ENCODE results near the gene BTN1A1. TPM values are rescaled to one million over a fixed set of nuclear protein-coding genes. Genes with fewer than 3 reads are reported as not detected.
A peak's percentile ranks its signal among the peaks of the same experiment; 100 is the strongest.

BTN1A1 gene
- total and polyA plus RNA-seq, 10 of the 15 experiments (the other 5 are each of a cell fraction or from before 2014, with no cell fraction given): 0.05 to 2.2 (median 0.87) TPM

DNA sequence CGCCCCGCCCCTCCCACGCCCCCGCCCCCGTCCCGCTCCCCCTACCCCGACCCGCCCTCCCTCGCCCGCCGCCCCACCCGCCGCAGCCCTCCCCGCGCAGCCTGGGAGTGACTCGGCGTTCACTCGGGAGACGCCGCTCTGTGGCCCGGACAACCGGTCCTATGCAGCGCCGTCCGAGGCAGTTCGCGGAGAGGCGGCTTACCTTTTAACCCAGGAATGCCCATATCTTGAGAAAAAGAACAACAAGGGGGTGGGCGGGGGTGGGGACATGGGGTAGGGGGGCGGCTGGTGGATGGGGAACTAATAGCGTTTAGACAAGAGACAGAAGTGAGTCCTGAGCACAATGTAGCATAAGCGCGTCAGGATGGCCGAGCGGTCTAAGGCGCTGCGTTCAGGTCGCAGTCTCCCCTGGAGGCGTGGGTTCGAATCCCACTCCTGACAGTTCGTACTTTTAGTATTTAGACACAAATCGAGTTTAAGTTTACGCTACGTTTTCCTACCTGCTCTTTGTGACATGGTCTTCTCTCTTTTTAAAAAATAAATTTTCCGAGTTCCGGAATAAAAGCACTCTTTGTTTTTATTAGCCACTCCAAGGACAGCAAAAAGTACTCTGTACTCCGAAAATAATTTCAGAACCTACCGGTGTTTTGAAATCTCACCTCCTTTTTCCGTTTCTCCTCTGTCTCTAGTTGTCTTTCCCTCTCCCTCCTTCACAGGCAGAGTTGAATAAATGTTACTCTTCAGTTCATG lies 20.9 kb downstream of the BTN1A1 start (continued):
- TF ChIP-seq JUNB (IDR thresholded peaks at IDR 0.05) (no peak), BMI1 (IDR thresholded peaks at IDR 0.05; ENCODE audit: borderline replicate concordance) (no peak), SIX5 (IDR thresholded peaks at IDR 0.05; ENCODE audit: low read depth, low read length, severe bottlenecking) (no peak), RUNX3 (IDR thresholded peaks at IDR 0.05; ENCODE audit: low read length) (0 out of 2 replicates have a peak, but pooled peaks have one; percentile 35), POLR2A (IDR thresholded peaks at IDR 0.05; ENCODE audit: low read depth, low read length) (peak; percentile 77), MXI1 (IDR thresholded peaks at IDR 0.05; ENCODE audit: low read depth, low read length) (no peak), STAT1 (conservative IDR thresholded peaks at IDR 0.05) (no peak), MEF2B (IDR thresholded peaks at IDR 0.05; ENCODE audit: partially characterized antibody, poor library complexity, severe bottlenecking) (no peak), CHD4 (IDR thresholded peaks at IDR 0.05) (no peak), KAT2A (conservative IDR thresholded peaks at IDR 0.05; ENCODE audit: control insufficient read depth, low read depth, low read length) (no peak), NR2C2 (IDR thresholded peaks at IDR 0.05; ENCODE audit: borderline replicate concordance, control insufficient read depth, insufficient read length, low read depth) (no peak), CBFB (IDR thresholded peaks at IDR 0.05; ENCODE audit: low read depth) (peak; percentile 35; the same call in 1 of the 2 replicates), EP300 (IDR thresholded peaks at IDR 0.05; ENCODE audit: borderline replicate concordance in 1 of 2, control insufficient read depth in 1 of 2, low read depth in 2 of 2, low read length in 2 of 2) (peak in 1 of 2 experiments; percentile 64; a peak in 1 of 4 replicates), SMARCA5 (IDR thresholded peaks at IDR 0.05) (peak; percentile 92), TAF1 (IDR thresholded peaks at IDR 0.05; ENCODE audit: borderline replicate concordance, low read depth, low read length) (no peak), RB1 (IDR thresholded peaks at IDR 0.05; ENCODE audit: borderline replicate concordance) (peak; percentile 27; the same call in 1 of the 2 replicates), BRCA1 (IDR thresholded peaks at IDR 0.05; ENCODE audit: low read depth, low read length) (no peak), POU2F2 (IDR thresholded peaks at IDR 0.05; ENCODE audit: borderline replicate concordance, low read depth, low read length) (0 out of 3 replicates have a peak, but pooled peaks have one; percentile 40)
- TF ChIP-seq, protein P1, sequence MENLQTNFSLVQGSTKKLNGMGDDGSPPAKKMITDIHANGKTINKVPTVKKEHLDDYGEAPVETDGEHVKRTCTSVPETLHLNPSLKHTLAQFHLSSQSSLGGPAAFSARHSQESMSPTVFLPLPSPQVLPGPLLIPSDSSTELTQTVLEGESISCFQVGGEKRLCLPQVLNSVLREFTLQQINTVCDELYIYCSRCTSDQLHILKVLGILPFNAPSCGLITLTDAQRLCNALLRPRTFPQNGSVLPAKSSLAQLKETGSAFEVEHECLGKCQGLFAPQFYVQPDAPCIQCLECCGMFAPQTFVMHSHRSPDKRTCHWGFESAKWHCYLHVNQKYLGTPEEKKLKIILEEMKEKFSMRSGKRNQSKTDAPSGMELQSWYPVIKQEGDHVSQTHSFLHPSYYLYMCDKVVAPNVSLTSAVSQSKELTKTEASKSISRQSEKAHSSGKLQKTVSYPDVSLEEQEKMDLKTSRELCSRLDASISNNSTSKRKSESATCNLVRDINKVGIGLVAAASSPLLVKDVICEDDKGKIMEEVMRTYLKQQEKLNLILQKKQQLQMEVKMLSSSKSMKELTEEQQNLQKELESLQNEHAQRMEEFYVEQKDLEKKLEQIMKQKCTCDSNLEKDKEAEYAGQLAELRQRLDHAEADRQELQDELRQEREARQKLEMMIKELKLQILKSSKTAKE (IDR thresholded peaks at IDR 0.05; ENCODE audit: low read depth, poor library complexity, severe bottlenecking): peak; percentile 94
- TF ChIP-seq, protein P2, sequence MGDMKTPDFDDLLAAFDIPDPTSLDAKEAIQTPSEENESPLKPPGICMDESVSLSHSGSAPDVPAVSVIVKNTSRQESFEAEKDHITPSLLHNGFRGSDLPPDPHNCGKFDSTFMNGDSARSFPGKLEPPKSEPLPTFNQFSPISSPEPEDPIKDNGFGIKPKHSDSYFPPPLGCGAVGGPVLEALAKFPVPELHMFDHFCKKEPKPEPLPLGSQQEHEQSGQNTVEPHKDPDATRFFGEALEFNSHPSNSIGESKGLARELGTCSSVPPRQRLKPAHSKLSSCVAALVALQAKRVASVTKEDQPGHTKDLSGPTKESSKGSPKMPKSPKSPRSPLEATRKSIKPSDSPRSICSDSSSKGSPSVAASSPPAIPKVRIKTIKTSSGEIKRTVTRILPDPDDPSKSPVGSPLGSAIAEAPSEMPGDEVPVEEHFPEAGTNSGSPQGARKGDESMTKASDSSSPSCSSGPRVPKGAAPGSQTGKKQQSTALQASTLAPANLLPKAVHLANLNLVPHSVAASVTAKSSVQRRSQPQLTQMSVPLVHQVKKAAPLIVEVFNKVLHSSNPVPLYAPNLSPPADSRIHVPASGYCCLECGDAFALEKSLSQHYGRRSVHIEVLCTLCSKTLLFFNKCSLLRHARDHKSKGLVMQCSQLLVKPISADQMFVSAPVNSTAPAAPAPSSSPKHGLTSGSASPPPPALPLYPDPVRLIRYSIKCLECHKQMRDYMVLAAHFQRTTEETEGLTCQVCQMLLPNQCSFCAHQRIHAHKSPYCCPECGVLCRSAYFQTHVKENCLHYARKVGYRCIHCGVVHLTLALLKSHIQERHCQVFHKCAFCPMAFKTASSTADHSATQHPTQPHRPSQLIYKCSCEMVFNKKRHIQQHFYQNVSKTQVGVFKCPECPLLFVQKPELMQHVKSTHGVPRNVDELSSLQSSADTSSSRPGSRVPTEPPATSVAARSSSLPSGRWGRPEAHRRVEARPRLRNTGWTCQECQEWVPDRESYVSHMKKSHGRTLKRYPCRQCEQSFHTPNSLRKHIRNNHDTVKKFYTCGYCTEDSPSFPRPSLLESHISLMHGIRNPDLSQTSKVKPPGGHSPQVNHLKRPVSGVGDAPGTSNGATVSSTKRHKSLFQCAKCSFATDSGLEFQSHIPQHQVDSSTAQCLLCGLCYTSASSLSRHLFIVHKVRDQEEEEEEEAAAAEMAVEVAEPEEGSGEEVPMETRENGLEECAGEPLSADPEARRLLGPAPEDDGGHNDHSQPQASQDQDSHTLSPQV (IDR thresholded peaks at IDR 0.05): no peak
- TF ChIP-seq, protein P3, sequence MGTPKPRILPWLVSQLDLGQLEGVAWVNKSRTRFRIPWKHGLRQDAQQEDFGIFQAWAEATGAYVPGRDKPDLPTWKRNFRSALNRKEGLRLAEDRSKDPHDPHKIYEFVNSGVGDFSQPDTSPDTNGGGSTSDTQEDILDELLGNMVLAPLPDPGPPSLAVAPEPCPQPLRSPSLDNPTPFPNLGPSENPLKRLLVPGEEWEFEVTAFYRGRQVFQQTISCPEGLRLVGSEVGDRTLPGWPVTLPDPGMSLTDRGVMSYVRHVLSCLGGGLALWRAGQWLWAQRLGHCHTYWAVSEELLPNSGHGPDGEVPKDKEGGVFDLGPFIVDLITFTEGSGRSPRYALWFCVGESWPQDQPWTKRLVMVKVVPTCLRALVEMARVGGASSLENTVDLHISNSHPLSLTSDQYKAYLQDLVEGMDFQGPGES (IDR thresholded peaks at IDR 0.05): no peak
- TF ChIP-seq, protein P4, sequence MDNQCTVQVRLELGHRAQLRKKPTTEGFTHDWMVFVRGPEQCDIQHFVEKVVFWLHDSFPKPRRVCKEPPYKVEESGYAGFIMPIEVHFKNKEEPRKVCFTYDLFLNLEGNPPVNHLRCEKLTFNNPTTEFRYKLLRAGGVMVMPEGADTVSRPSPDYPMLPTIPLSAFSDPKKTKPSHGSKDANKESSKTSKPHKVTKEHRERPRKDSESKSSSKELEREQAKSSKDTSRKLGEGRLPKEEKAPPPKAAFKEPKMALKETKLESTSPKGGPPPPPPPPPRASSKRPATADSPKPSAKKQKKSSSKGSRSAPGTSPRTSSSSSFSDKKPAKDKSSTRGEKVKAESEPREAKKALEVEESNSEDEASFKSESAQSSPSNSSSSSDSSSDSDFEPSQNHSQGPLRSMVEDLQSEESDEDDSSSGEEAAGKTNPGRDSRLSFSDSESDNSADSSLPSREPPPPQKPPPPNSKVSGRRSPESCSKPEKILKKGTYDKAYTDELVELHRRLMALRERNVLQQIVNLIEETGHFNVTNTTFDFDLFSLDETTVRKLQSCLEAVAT (IDR thresholded peaks at IDR 0.05): peak; percentile 54; the same call in 1 of the 2 replicates

Measured in GM12878 (cell line).